Gastrocnemius medialis (tissue), 4 donors: ENCODE measurements around the gene MAPK12. TPM values are rescaled to one million over a fixed set of nuclear protein-coding genes. Genes with fewer than 3 reads are reported as not detected.

Experiments used
- ATAC-seq, 2 donors: fragments of 150-250 bp; one replicate each; pipeline ENCODE4 v1.9.1; 2016
- DNase-seq, 2 donors: peaks; one replicate each; pipeline ENCODE4 v3.0.0-alpha.2; 2019
- H3K27ac ChIP-seq, 4 donors: fragments of 200-600 bp; sonication (generic); 1 replicate in 1 of 4; 2 replicates in 3 of 4; pipeline ENCODE4 v1.5.1; 2016 to 2018; ENCODE audit warnings: mild to moderate bottlenecking in 2 of 4, moderate library complexity in 1 of 4
- H3K27me3 ChIP-seq, 3 donors: fragments of 200-600 bp; sonication (generic) in 2 of 3; 1 replicate in 1 of 3; 2 replicates in 2 of 3; pipeline versions ENCODE4 v1.5.1 to v1.6.0; 2016 to 2019; ENCODE audit warnings: mild to moderate bottlenecking in 1 of 3, moderate library complexity in 1 of 3
- H3K36me3 ChIP-seq, 2 donors: fragments of 200-600 bp; sonication (generic) in 1 of 2; one replicate each; pipeline ENCODE4 v1.5.1; 2017 to 2018
- H3K4me1 ChIP-seq, 2 donors: fragments of 200-600 bp; sonication (generic) in 1 of 2; one replicate each; pipeline ENCODE4 v1.5.1; 2016 to 2017; ENCODE audit warnings: mild to moderate bottlenecking in 2 of 2
- H3K4me3 ChIP-seq, 4 donors: fragments of 200-600 bp; sonication (generic) in 3 of 4; 1 replicate in 1 of 4; 2 replicates in 3 of 4; pipeline ENCODE4 v1.5.1; 2016 to 2019; ENCODE audit warnings: mild to moderate bottlenecking in 2 of 4
- H3K9me3 ChIP-seq, 3 donors: fragments of 200-600 bp; sonication (generic) in 2 of 3; 1 replicate in 1 of 3; 2 replicates in 2 of 3; pipeline ENCODE4 v1.5.1; 2016 to 2019
- POLR2A ChIP-seq, 2 donors: fragments of 450-650 bp; IDR thresholded peaks; one replicate each; pipeline ENCODE4 v1.6.1; 2017; ENCODE audit warnings: antibody characterized with exemption in 2 of 2, mild to moderate bottlenecking in 2 of 2, moderate library complexity in 2 of 2
- in situ Hi-C, 4 donors: fragments of 200-750 bp; cut with MboI; loops; one replicate each; pipeline versions ENCODE4 v1.15.0 to v1.8.0; 2017; ENCODE audit warnings: low sequenced_read_pairs in 4 of 4
- intact Hi-C: fragments of 100-400 bp; cut with DNase I; formaldehyde crosslinking; loops from one replicate; pipeline ENCODE4 v1.15.1; 2023; ENCODE audit warnings: low total_unique reads
- total RNA-seq, 4 donors: library from RNA; depleted of rRNA; stranded (reverse); fragments of >200 nt; gene quantifications; one replicate each; pipeline versions ENCODE4 v1.1.0 to v1.2.3, GENCODE V29; 2016
- TF ChIP-seq, protein P1 (sequence below), 5 experiments: fragments of 450-650 bp in 3 of 5; fragments of 200-600 bp in 2 of 5; sonication (generic) in 2 of 5; IDR thresholded peaks in 4 of 5; conservative IDR thresholded peaks in 1 of 5; 1 replicate in 4 of 5; 2 replicates in 1 of 5; pipeline ENCODE4 v1.5.1; 2016 to 2019; ENCODE audit warnings: antibody characterized with exemption in 5 of 5, mild to moderate bottlenecking in 3 of 5, moderate library complexity in 3 of 5

Gene MAPK12
- total RNA-seq, 4 donors from 2014 or later: 126 to 290 (median 219) TPM

DNA sequence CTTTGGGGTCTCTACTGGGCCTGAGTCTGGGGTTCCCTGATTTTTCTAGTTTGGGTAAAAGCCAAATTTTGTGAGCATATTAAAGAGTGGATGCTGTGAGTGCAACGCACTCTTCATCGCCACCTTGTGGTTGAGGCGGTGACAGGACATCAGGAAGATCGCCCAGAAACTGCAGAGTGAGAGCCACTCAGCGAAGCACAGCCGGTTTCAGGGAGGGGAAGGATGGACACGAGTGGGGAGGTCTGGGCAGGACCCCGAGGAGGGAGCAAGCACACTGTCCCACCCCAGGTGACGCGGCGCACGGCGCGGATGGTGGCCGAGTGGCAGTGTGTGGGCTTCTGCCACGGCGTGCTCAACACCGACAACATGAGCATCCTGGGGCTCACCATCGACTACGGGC lies 51.6 kb downstream of the MAPK12 start:
- peaks cover 20 to 26% of the 10 kb centered on the region in 2 donors for H3K4me1 ChIP-seq
- H3K9me3 ChIP-seq: no peaks in the 10 kb centered on the region
- H3K27me3 ChIP-seq: no peaks in the 10 kb centered on the region
- no peak overlapping the region for H3K4me3 ChIP-seq
- DNase-seq: peak in 1 of 2 donors; percentile 64
- intact Hi-C loops (loop anchor here (5.0 to 10.0 kb wide), 3 partner anchors 42 to 275 kb away; partner anchors contain the start of gene HDAC10), in situ Hi-C loops (loop anchor here in 1 of 4 donors (10.0 kb wide), 1 partner anchor 275 kb away; no protein-coding TSS in a partner anchor)
- H3K27ac ChIP-seq: peak overlapping the region in 1 of 4 donors; percentile 83
- peak in 1 of 2 donors; percentile 19 for ATAC-seq
- peaks cover 0 to 50% of the 10 kb centered on the region in 2 donors for H3K36me3 ChIP-seq
- no peak for TF ChIP-seq POLR2A (IDR thresholded peaks at IDR 0.05)
- TF ChIP-seq, protein P1, sequence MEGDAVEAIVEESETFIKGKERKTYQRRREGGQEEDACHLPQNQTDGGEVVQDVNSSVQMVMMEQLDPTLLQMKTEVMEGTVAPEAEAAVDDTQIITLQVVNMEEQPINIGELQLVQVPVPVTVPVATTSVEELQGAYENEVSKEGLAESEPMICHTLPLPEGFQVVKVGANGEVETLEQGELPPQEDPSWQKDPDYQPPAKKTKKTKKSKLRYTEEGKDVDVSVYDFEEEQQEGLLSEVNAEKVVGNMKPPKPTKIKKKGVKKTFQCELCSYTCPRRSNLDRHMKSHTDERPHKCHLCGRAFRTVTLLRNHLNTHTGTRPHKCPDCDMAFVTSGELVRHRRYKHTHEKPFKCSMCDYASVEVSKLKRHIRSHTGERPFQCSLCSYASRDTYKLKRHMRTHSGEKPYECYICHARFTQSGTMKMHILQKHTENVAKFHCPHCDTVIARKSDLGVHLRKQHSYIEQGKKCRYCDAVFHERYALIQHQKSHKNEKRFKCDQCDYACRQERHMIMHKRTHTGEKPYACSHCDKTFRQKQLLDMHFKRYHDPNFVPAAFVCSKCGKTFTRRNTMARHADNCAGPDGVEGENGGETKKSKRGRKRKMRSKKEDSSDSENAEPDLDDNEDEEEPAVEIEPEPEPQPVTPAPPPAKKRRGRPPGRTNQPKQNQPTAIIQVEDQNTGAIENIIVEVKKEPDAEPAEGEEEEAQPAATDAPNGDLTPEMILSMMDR (IDR thresholded peaks at IDR 0.05 in 4 of 5, conservative IDR thresholded peaks at IDR 0.05 in 1 of 5): peak; percentile 54 to 87 (median 77)

- Histone ChIP-seq H3K27me3 (no peaks in the 10 kb centered on the region), H3K9me3 (no peaks in the 10 kb centered on the region), H3K4me3 (no peak overlapping the region), H3K27ac (peak overlapping the region in 3 of 4 donors; percentile 23 to 83 (median 24)), H3K36me3 (peaks cover 0 to 43% of the 10 kb centered on the region in 2 donors), H3K4me1 (peaks cover 25 to 30% of the 10 kb centered on the region in 2 donors)
- ATAC-seq (no peak), DNase-seq (no peak)
- TF ChIP-seq POLR2A (IDR thresholded peaks at IDR 0.05): no peak
- TF ChIP-seq, protein P1 (IDR thresholded peaks at IDR 0.05 in 4 of 5, conservative IDR thresholded peaks at IDR 0.05 in 1 of 5): no peak
- in situ Hi-C loops (loop anchor here in 1 of 4 donors (10.0 kb wide), 1 partner anchor 274 kb away; no protein-coding TSS in a partner anchor), intact Hi-C loops (loop anchor here (1.0 to 10.0 kb wide), 3 partner anchors 62 to 274 kb away; no protein-coding TSS in a partner anchor)
Observed at GRCh38 chr22:50208939-50209892, 52.3 kb downstream of the MAPK12 start.

DNA sequence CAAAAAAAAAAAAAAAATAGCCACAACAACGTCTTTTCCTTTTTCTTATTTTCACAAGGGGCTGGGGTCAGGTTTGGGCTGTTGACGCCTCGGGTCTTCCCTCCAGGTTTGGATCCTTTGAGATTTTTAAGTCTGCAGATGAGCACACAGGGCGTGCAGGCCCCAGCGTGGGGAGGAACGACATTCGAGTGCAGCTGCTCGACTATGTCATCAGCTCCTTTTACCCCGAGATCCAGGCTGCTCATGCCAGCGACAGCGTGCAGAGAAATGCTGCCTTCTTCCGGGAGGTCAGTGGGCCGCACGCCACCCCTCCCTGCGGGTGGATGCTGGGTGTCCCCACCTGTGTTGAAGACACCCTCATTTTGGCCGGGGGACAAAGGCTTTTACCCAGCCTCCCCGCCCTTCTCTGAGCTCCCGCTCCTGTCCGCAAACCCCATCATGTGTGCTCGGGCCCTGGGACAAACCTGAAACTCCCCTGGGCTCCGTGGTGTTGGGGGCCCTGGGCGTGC lies 53.0 kb downstream of the MAPK12 start:
- H3K36me3 ChIP-seq: peaks cover 0 to 37% of the 10 kb centered on the region in 2 donors
- TF ChIP-seq, protein P1 (IDR thresholded peaks at IDR 0.05 in 4 of 5, conservative IDR thresholded peaks at IDR 0.05 in 1 of 5): no peak
- TF ChIP-seq POLR2A (IDR thresholded peaks at IDR 0.05): no peak
- intact Hi-C loops (loop anchor here (1.0 to 10.0 kb wide), 3 partner anchors 61 to 274 kb away; no protein-coding TSS in a partner anchor), in situ Hi-C loops (loop anchor here in 1 of 4 donors (10.0 kb wide), 1 partner anchor 274 kb away; no protein-coding TSS in a partner anchor)
- no peaks in the 10 kb centered on the region for H3K27me3 ChIP-seq
- no peak overlapping the region for H3K4me3 ChIP-seq
- peak overlapping the region in 2 of 4 donors; percentile 23 to 83 for H3K27ac ChIP-seq
- H3K4me1 ChIP-seq: peaks cover 25 to 30% of the 10 kb centered on the region in 2 donors
- ATAC-seq (no peak), DNase-seq (no peak)
- H3K9me3 ChIP-seq: no peaks in the 10 kb centered on the region

DNA sequence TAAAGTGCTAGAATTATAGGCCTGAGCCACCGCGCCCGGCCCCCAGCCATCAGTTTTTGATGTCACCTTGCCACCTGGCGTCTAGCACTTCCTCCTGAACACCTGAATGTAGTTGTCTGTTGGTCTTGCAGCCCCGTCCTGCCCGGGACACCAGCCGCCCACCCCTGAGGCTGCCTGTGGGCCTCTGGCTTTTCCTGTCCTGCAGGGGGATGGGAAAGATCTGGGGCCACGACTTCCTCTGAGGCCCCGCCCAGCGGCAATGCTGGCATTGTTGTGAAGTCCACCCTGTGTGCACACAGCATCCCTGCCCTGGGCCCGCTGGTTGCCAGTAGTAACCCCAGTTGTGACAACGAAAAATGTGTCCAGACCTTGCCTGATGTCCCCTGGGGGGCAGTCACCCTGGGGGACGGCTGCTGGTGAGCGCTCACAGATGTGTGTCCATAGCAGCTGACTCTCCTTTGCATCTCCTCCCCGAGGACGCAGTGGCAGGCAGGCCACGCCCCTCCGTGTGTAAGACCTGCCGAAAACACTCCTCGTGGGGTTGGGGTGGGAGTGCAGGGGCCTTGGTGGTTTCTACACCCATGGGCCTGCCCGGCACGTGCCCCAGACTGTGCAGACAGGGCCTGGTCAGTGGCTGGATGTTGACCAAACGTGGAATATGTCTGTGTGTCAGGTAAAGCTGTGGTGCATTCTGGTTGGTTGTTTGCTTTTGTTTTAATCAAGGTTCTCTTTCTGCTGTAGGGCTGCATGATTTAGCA lies 53.9 kb downstream of the MAPK12 start:
- DNase-seq (no peak), ATAC-seq (no peak)
- H3K4me3 ChIP-seq: no peak overlapping the region
- peaks cover 0 to 31% of the 10 kb centered on the region in 2 donors for H3K36me3 ChIP-seq
- peak overlapping the region; percentile 74 to 89 (median 82) for H3K27ac ChIP-seq
- peaks cover 25 to 32% of the 10 kb centered on the region in 2 donors for H3K4me1 ChIP-seq
- H3K27me3 ChIP-seq: no peaks in the 10 kb centered on the region
- TF ChIP-seq, protein P1 (IDR thresholded peaks at IDR 0.05 in 4 of 5, conservative IDR thresholded peaks at IDR 0.05 in 1 of 5): no peak
- no peak for TF ChIP-seq POLR2A (IDR thresholded peaks at IDR 0.05)
- intact Hi-C loops: loop anchor here (1.0 to 10.0 kb wide), 3 partner anchors 60 to 273 kb away; no protein-coding TSS in a partner anchor
- no peaks in the 10 kb centered on the region for H3K9me3 ChIP-seq
- in situ Hi-C loops: loop anchor here in 1 of 4 donors (10.0 kb wide), 1 partner anchor 273 kb away; no protein-coding TSS in a partner anchor
